B cell (primary cell): ENCODE measurements around the gene MED12L. TPM values are rescaled to one million over a fixed set of nuclear protein-coding genes. Genes with fewer than 3 reads are reported as not detected.
A peak's percentile ranks its signal among the peaks of the same experiment; 100 is the strongest.
"Not testable (repeated sequence)": the region's sequence is repeated elsewhere in the genome, so short reads cannot be mapped to it uniquely, and the experiment has no call there.

Experiments used
- ATAC-seq: fragments of 200-7000 bp; cut with Tn5 transposase; one replicate; pipeline ENCODE4 v1.10.0; 2021; ENCODE audit warnings: low read depth, mild to moderate bottlenecking, moderate number of reproducible peaks, moderate library complexity
- CTCF ChIA-PET: fragments of 350-600 bp; sonication (Branson Sonifier 250); formaldehyde crosslinking; loops from one replicate; lab custom pipeline; 2021; ENCODE audit warnings: antibody characterized with exemption, inconsistent platforms; lab: Charles Lee
- POLR2A ChIA-PET: fragments of 350-600 bp; sonication (Branson Sonifier 250); formaldehyde crosslinking; loops from one replicate; lab custom pipeline; 2021; ENCODE audit warnings: antibody characterized with exemption; lab: Charles Lee
- DNase-seq: peaks from one replicate; pipeline ENCODE4 v3.0.0; 2013
- H2AFZ ChIP-seq: 2 replicates; pipeline ENCODE4 v1.6.1; 2012; ENCODE audit warnings: mild to moderate bottlenecking, low read depth, low read length; ENCODE audit not compliant: insufficient read depth, poor library complexity, severe bottlenecking
- H3K27ac ChIP-seq, 2 donors: 1 replicate in 1 of 2; 2 replicates in 1 of 2; pipeline ENCODE4 v1.5.1; 2012 to 2013; ENCODE audit warnings: low read length in 2 of 2, mild to moderate bottlenecking in 2 of 2, moderate library complexity in 1 of 2
- H3K27me3 ChIP-seq, 4 experiments: fragments of 200-600 bp in 1 of 4; sonication (generic) in 1 of 4; replicated peaks in 1 of 4; 1 replicate in 2 of 4; 2 replicates in 2 of 4; pipeline versions ENCODE4 v1.6.1 to v1.7.0; 2013 to 2016; ENCODE audit warnings: low read length in 3 of 4, mild to moderate bottlenecking in 2 of 4, mixed read lengths in 1 of 4, moderate library complexity in 1 of 4; ENCODE audit not compliant: insufficient read depth in 4 of 4, control insufficient read depth in 3 of 4; ENCODE audit errors: control extremely low read depth in 1 of 4
- H3K36me3 ChIP-seq, 2 experiments: replicated peaks in 1 of 2; 1 replicate in 1 of 2; 2 replicates in 1 of 2; pipeline versions ENCODE4 v1.6.1 to v1.7.1; 2013; ENCODE audit warnings: low read length in 1 of 2; ENCODE audit not compliant: insufficient read depth in 2 of 2, control insufficient read depth in 1 of 2; ENCODE audit errors: control extremely low read depth in 1 of 2, extremely low read depth in 1 of 2
- H3K4me1 ChIP-seq, 2 donors: fragments of 200-600 bp in 1 of 2; sonication (generic) in 1 of 2; 1 replicate in 1 of 2; 2 replicates in 1 of 2; pipeline versions ENCODE4 v1.5.1 to v1.6.1; 2013 to 2017; ENCODE audit warnings: low read length in 2 of 2; ENCODE audit not compliant: control insufficient read depth in 2 of 2, insufficient read depth in 2 of 2
- H3K4me2 ChIP-seq: replicated peaks from 2 replicates; pipeline ENCODE3; 2012; ENCODE audit warnings: mild to moderate bottlenecking, low read depth, low read length; ENCODE audit not compliant: poor library complexity, severe bottlenecking
- H3K4me3 ChIP-seq, 5 experiments: fragments of 200-600 bp in 1 of 5; sonication (generic) in 1 of 5; 1 replicate in 3 of 5; 2 replicates in 2 of 5; pipeline versions ENCODE4 v1.5.1 to v1.7.0; 2011 to 2016; ENCODE audit warnings: low read length in 4 of 5, mild to moderate bottlenecking in 4 of 5, low read depth in 2 of 5, control low read depth in 1 of 5, moderate library complexity in 1 of 5; ENCODE audit not compliant: insufficient read depth in 1 of 5; ENCODE audit errors: control extremely low read depth in 1 of 5, extremely low read depth in 1 of 5
- H3K79me2 ChIP-seq: fragments of 200-600 bp; sonication (generic); one replicate; pipeline ENCODE4 v1.6.0; 2016; ENCODE audit warnings: low read length; ENCODE audit not compliant: control insufficient read depth, insufficient read depth
- H3K9ac ChIP-seq: fragments of 200-600 bp; sonication (generic); 2 replicates; pipeline ENCODE4 v1.6.1; 2017; ENCODE audit warnings: mild to moderate bottlenecking, low read length, moderate library complexity
- H3K9me3 ChIP-seq, 3 donors: one replicate each; pipeline versions ENCODE4 v1.6.1 to v1.7.1; 2013; ENCODE audit warnings: low read length in 2 of 3; ENCODE audit not compliant: control insufficient read depth in 2 of 3, insufficient read depth in 1 of 3; ENCODE audit errors: control extremely low read depth in 1 of 3
- H4K20me1 ChIP-seq: 2 replicates; pipeline ENCODE4 v1.6.0; 2012; ENCODE audit warnings: mild to moderate bottlenecking, low read length; ENCODE audit not compliant: insufficient read depth, control insufficient read depth, poor library complexity, severe bottlenecking
- H3K27ac Mint-ChIP-seq: one replicate; pipeline ENCODE4 v1.8.0; 2021; ENCODE audit warnings: mixed read lengths
- H3K27me3 Mint-ChIP-seq: one replicate; pipeline ENCODE4 v1.8.0; 2021; ENCODE audit warnings: mixed read lengths
- H3K4me1 Mint-ChIP-seq: one replicate; pipeline ENCODE4 v1.8.0; 2021; ENCODE audit warnings: mixed read lengths
- H3K4me3 Mint-ChIP-seq: one replicate; pipeline ENCODE4 v1.8.0; 2021; ENCODE audit warnings: mixed read lengths
- H3K9me3 Mint-ChIP-seq: one replicate; pipeline ENCODE4 v1.8.0; 2022; ENCODE audit warnings: mixed read lengths; ENCODE audit not compliant: insufficient read depth
- EZH2 ChIP-seq: IDR thresholded peaks from 2 replicates; pipeline ENCODE4 v1.6.1; 2012; ENCODE audit warnings: borderline replicate concordance, low read depth, mild to moderate bottlenecking, moderate library complexity, low read length; ENCODE audit not compliant: insufficient read depth, poor library complexity, severe bottlenecking
- WGBS: methylation state at CpG from one replicate; pipeline ENCODE4 v1.1.5; 2013; ENCODE audit warnings: missing lambda C conversion rate; ENCODE audit not compliant: insufficient coverage; 5-methylcytosine and 5-hydroxymethylcytosine counted together
- intact Hi-C: fragments of 100-400 bp; cut with micrococcal nuclease; formaldehyde crosslinking; loops from one replicate; pipeline ENCODE4 v1.10.0; 2022
- polyA plus RNA-seq: library from polyadenylated mRNA; depleted of rRNA; stranded (reverse); fragments of >200 nt; gene quantifications from 2 replicates; pipeline ENCODE4 v1.2.3, GENCODE V29; 2012
- total RNA-seq, 2 donors: library from RNA; stranded (reverse); fragments of 120-200 nt in 1 of 2; gene quantifications; 1 replicate in 1 of 2; 2 replicates in 1 of 2; pipeline versions ENCODE4 v1.2.3 to v1.2.4, GENCODE V29; 2013 to 2022
- TF ChIP-seq, protein P1 (sequence below): fragments of 200-600 bp; IDR thresholded peaks from one replicate; pipeline ENCODE4 v1.8.0; 2022; ENCODE audit warnings: antibody characterized with exemption, mild to moderate bottlenecking

Gene MED12L
- total and polyA plus RNA-seq, 2 donors (not counting 1 experiment from before 2014, with no cell fraction given) = 0.07 to 0.30 TPM

- WGBS = 67% methylated on average over 3 of the region's 9 CpGs
- Histone ChIP-seq H2AFZ (peak overlapping the region; percentile 82), H3K27me3 (no peaks in the 10 kb centered on the region), H3K9me3 (no peaks in the 10 kb centered on the region), H3K9ac (peak overlapping the region; percentile 45), H4K20me1 (no peaks in the 10 kb centered on the region), H3K79me2 (no peaks in the 10 kb centered on the region), H3K4me1 (peaks cover 45 to 56% of the 10 kb centered on the region in 2 donors), H3K36me3 (no peaks in the 10 kb centered on the region), H3K27ac (peak overlapping the region; percentile 64 to 89), H3K4me3 (peak overlapping the region in 2 of 5 experiments; percentile 19 to 30), H3K4me2 (peak overlapping the region; percentile 66)
- Mint-ChIP-seq H3K27ac (peak overlapping the region; percentile 98), H3K4me3 (peak overlapping the region; percentile 84), H3K27me3 (no peaks in the 10 kb centered on the region), H3K4me1 (peaks cover 63% of the 10 kb centered on the region), H3K9me3 (no peaks in the 10 kb centered on the region)
- DNase-seq = no peak
- no peak for TF ChIP-seq EZH2
- TF ChIP-seq, protein P1, sequence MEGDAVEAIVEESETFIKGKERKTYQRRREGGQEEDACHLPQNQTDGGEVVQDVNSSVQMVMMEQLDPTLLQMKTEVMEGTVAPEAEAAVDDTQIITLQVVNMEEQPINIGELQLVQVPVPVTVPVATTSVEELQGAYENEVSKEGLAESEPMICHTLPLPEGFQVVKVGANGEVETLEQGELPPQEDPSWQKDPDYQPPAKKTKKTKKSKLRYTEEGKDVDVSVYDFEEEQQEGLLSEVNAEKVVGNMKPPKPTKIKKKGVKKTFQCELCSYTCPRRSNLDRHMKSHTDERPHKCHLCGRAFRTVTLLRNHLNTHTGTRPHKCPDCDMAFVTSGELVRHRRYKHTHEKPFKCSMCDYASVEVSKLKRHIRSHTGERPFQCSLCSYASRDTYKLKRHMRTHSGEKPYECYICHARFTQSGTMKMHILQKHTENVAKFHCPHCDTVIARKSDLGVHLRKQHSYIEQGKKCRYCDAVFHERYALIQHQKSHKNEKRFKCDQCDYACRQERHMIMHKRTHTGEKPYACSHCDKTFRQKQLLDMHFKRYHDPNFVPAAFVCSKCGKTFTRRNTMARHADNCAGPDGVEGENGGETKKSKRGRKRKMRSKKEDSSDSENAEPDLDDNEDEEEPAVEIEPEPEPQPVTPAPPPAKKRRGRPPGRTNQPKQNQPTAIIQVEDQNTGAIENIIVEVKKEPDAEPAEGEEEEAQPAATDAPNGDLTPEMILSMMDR = no peak
- intact Hi-C loops = loop anchor here (5.0 to 10.0 kb wide), 3 partner anchors 36 to 1413 kb away; partner anchors contain the start of gene PFN2
- ChIA-PET CTCF (interaction anchor here (1.0 to 4.2 kb wide), 5 partner anchors 9 to 80 kb away, joined by 3 to 26 read pairs (median 3); no protein-coding TSS in a partner anchor), POLR2A (no interaction called here)
- ATAC-seq = peak; percentile 31
Observed at GRCh38 chr3:151387842-151388241, 302.4 kb downstream of the MED12L start.

DNA sequence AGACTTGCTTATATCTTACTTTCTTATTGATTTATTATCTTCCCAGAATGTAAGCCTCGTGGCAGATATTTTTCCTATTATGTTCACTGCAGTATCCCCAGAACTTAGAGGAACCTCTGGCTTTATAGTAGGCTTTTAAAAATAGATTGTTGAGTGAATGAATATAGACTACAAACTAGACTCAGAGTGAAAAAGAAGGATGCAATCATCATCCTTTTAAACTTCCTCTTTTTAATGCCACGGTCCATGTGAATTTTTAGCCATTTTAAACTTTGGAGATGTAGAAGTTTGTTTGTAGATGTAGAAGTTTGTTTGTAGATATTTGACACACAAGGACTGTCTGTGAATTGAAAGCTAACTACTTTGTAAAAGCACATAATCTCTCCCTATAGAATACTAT is 306.3 kb downstream of the MED12L start:
- no peaks in the 10 kb centered on the region for H3K9me3 ChIP-seq
- peak overlapping the region; percentile 21 for H3K4me3 Mint-ChIP-seq
- intact Hi-C loops = no loop called here
- H3K4me1 ChIP-seq = peaks cover 26 to 27% of the 10 kb centered on the region in 2 donors
- no peaks in the 10 kb centered on the region for H3K27me3 Mint-ChIP-seq
- DNase-seq (no peak), ATAC-seq (no peak)
- H4K20me1 ChIP-seq = no peaks in the 10 kb centered on the region
- CTCF ChIA-PET = interaction anchor here (1.0 kb wide), 1 partner anchor 77 kb away, joined by 3 read pairs; no protein-coding TSS in a partner anchor
- peaks cover 59% of the 10 kb centered on the region for H3K4me1 Mint-ChIP-seq
- H3K27me3 ChIP-seq = no peaks in the 10 kb centered on the region
- no peak overlapping the region for H3K4me2 ChIP-seq
- no peak overlapping the region for H3K4me3 ChIP-seq
- no peaks in the 10 kb centered on the region for H3K79me2 ChIP-seq
- no peaks in the 10 kb centered on the region for H3K9me3 Mint-ChIP-seq
- H3K36me3 ChIP-seq = no peaks in the 10 kb centered on the region
- no peak for TF ChIP-seq EZH2
- TF ChIP-seq, protein P1 = no peak
- peak overlapping the region; percentile 86 for H3K27ac Mint-ChIP-seq
- WGBS = no CpG with 5 or more reads among the region's 2 CpGs
- H3K27ac ChIP-seq = no peak overlapping the region
- H3K9ac ChIP-seq = no peak overlapping the region
- POLR2A ChIA-PET = no interaction called here
- no peak overlapping the region for H2AFZ ChIP-seq

DNA sequence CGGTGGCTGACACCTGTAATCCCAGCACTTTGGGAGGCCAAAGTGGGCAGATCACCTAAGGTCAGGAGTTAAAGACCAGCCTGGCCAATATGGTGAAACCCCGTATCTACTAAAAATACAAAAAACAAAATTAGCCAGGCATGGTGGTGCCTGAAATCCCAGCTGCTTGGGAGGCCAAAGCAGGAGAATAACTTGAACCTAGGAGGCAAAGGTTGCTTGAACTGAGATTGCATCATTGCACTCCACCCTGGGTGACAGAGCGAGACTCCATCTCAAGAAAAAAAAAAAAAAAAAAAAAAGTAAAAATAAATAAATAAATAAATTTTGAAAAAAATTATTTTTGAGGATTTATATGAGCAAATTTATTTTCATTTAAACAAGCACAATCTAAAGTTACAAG is 306.7 kb downstream of the MED12L start:
- H3K27me3 Mint-ChIP-seq, H3K4me3 ChIP-seq, intact Hi-C loops, H2AFZ ChIP-seq, H3K4me2 ChIP-seq, DNase-seq, H3K79me2 ChIP-seq, H3K27ac Mint-ChIP-seq, H3K4me3 Mint-ChIP-seq, H3K9me3 ChIP-seq, H3K36me3 ChIP-seq, H3K27me3 ChIP-seq, H4K20me1 ChIP-seq, ATAC-seq, H3K9ac ChIP-seq, H3K27ac ChIP-seq, POLR2A ChIA-PET, H3K9me3 Mint-ChIP-seq: not testable (repeated sequence)
- 82% methylated on average over 2 of the region's 3 CpGs for WGBS
- peaks cover 61% of the 10 kb centered on the region for H3K4me1 Mint-ChIP-seq
- H3K4me1 ChIP-seq = peaks cover 26 to 27% of the 10 kb centered on the region in 2 donors
- CTCF ChIA-PET = interaction anchor here (1.0 kb wide), 1 partner anchor 76 kb away, joined by 3 read pairs; no protein-coding TSS in a partner anchor
